Measurements from ENCODE around the gene MRPL23.

GRCh38 chr11:1935156-1936071 is 11.7 kb upstream of the MRPL23 start:
- TF ChIP-seq CTCF (conservative IDR thresholded peaks at IDR 0.05) = no peak
- TF ChIP-seq ZFX (IDR thresholded peaks at IDR 0.05) = no peak

All from C4-2B (cell line).